HCT116 (cell line): Measurements from ENCODE around the gene RIN1. TPM values are rescaled to one million over a fixed set of nuclear protein-coding genes. Genes with fewer than 3 reads are reported as not detected.

Experiments used
- ATAC-seq: fragments of 200-7000 bp; cut with Tn5 transposase; 2 replicates; pipeline ENCODE4 v1.9.1; 2020; ENCODE audit warnings: mild to moderate bottlenecking, moderate library complexity
- BruUV-seq: library from RNA; stranded (reverse); fragments of 400-500 nt; replicated peaks from 2 replicates; lab custom pipeline; 2021; lab: Mats Ljungman, UMichigan
- CTCF ChIA-PET: fragments of 300-600 bp; sonication (Branson Sonifier 250); formaldehyde crosslinking; loops from one replicate; lab custom pipeline; 2021; ENCODE audit warnings: antibody characterized with exemption; lab: Charles Lee
- POLR2A ChIA-PET: fragments of 300-600, 350-600 bp; sonication (Branson Sonifier 250); formaldehyde crosslinking; loops from one replicate; lab custom pipeline; 2021; ENCODE audit warnings: antibody characterized with exemption; lab: Charles Lee
- RAD21 ChIA-PET, 2 experiments: fragments of 300-600 bp; sonication (Branson Sonifier 250); formaldehyde crosslinking; loops; one replicate each; lab custom pipeline; 2023; ENCODE audit warnings: low total read pairs in 2 of 2; ENCODE audit not compliant: uncharacterized antibody in 2 of 2, unreplicated experiment in 2 of 2, low non-redundant PET in 1 of 2; lab: Charles Lee
- DNase-seq: peaks from one replicate; pipeline ENCODE4 v3.0.0-alpha.2; 2010; ENCODE audit warnings: low read depth, low spot score
- H2AFZ ChIP-seq: fragments of 200-600 bp; shearing (Covaris generic), sonication (generic); 2 replicates; pipeline ENCODE4 v1.6.1; 2017; ENCODE audit warnings: low read depth, mixed run types, mixed read lengths, antibody characterized with exemption, low read length; ENCODE audit not compliant: poor library complexity, severe bottlenecking
- H3K27ac ChIP-seq: 2 replicates; pipeline ENCODE4 v1.5.1; 2012; ENCODE audit warnings: low read depth, low read length
- H3K27me3 ChIP-seq: fragments of 200-600 bp; sonication (generic); 2 replicates; pipeline ENCODE4 v1.6.1; 2016; ENCODE audit warnings: mixed run types, low read length, mixed read lengths; ENCODE audit not compliant: insufficient read depth
- H3K36me3 ChIP-seq, 2 experiments: fragments of 200-500 bp in 1 of 2; fragments of 200-600 bp in 1 of 2; sonication (Bioruptor generic) in 1 of 2; sonication (generic) in 1 of 2; 2 replicates each; pipeline versions ENCODE4 v1.5.1 to v1.6.1; 2014 to 2016; ENCODE audit warnings: low read length in 2 of 2, inconsistent platforms in 1 of 2, mixed read lengths in 1 of 2, mixed run types in 1 of 2; ENCODE audit not compliant: insufficient read depth in 2 of 2, control insufficient read depth in 1 of 2
- H3K4me1 ChIP-seq, 2 experiments: fragments of 200-600 bp in 1 of 2; sonication (generic) in 1 of 2; 2 replicates each; pipeline versions ENCODE4 v1.5.1 to v1.6.1; 2012 to 2017; ENCODE audit warnings: low read length in 2 of 2, inconsistent platforms in 1 of 2, mild to moderate bottlenecking in 1 of 2, mixed read lengths in 1 of 2, mixed run types in 1 of 2, moderate library complexity in 1 of 2; ENCODE audit not compliant: insufficient read depth in 2 of 2, control insufficient read depth in 1 of 2
- H3K4me2 ChIP-seq: fragments of 200-600 bp; sonication (generic); 2 replicates; pipeline ENCODE4 v1.6.1; 2017; ENCODE audit warnings: mixed run types, low read length, mixed read lengths
- H3K4me3 ChIP-seq, 2 experiments: fragments of 200-600 bp in 1 of 2; sonication (generic) in 1 of 2; replicated peaks in 1 of 2; 2 replicates each; pipeline ENCODE4 v1.5.1; 2011 to 2016; ENCODE audit warnings: low read length in 2 of 2, control low read depth in 1 of 2, low read depth in 1 of 2, mild to moderate bottlenecking in 1 of 2, mixed read lengths in 1 of 2, mixed run types in 1 of 2
- H3K79me2 ChIP-seq: fragments of 200-600 bp; sonication (generic); 2 replicates; pipeline ENCODE4 v1.6.1; 2017; ENCODE audit warnings: mild to moderate bottlenecking, mixed run types, low read length, moderate library complexity, mixed read lengths; ENCODE audit not compliant: insufficient read depth
- H3K9ac ChIP-seq: fragments of 200-600 bp; sonication (generic); 2 replicates; pipeline ENCODE4 v1.6.1; 2016; ENCODE audit warnings: low read length, mixed read lengths
- H3K9me2 ChIP-seq: fragments of 200-600 bp; sonication (generic), shearing (Covaris generic); 2 replicates; pipeline ENCODE4 v1.6.1; 2017; ENCODE audit warnings: mixed run types, mild to moderate bottlenecking, moderate library complexity; ENCODE audit not compliant: insufficient read depth
- H3K9me3 ChIP-seq, 2 experiments: fragments of 200-500 bp in 1 of 2; fragments of 200-600 bp in 1 of 2; sonication (Bioruptor generic) in 1 of 2; sonication (generic) in 1 of 2; 2 replicates each; pipeline ENCODE4 v1.6.1; 2014 to 2017; ENCODE audit warnings: low read length in 2 of 2, mixed read lengths in 2 of 2, inconsistent platforms in 1 of 2, low read depth in 1 of 2, mild to moderate bottlenecking in 1 of 2, mixed run types in 1 of 2, moderate library complexity in 1 of 2; ENCODE audit not compliant: control insufficient read depth in 1 of 2, insufficient read depth in 1 of 2
- H4K20me1 ChIP-seq: fragments of 200-600 bp; sonication (generic), shearing (Covaris generic); 2 replicates; pipeline ENCODE4 v1.6.1; 2017; ENCODE audit warnings: mixed run types, mild to moderate bottlenecking, moderate library complexity; ENCODE audit not compliant: insufficient read depth
- ATF3 ChIP-seq: IDR thresholded peaks from 2 replicates; pipeline ENCODE4 v1.6.1; 2012
- ELF1 ChIP-seq: IDR thresholded peaks from 2 replicates; pipeline ENCODE4 v1.6.1; 2012; ENCODE audit warnings: low read depth, borderline replicate concordance
- EZH2phosphoT487 ChIP-seq: fragments of 200-600 bp; IDR thresholded peaks from 2 replicates; pipeline ENCODE4 v1.6.1; 2018; ENCODE audit warnings: antibody characterized with exemption, borderline replicate concordance
- FOSL1 ChIP-seq: IDR thresholded peaks from 2 replicates; pipeline ENCODE4 v1.6.1; 2012; ENCODE audit warnings: low read depth
- POLR2AphosphoS5 ChIP-seq: IDR thresholded peaks from 2 replicates; pipeline ENCODE4 v1.6.1; 2011; ENCODE audit warnings: mild to moderate bottlenecking, low read depth, low read length, moderate library complexity
- RAD21 ChIP-seq: IDR thresholded peaks from 2 replicates; pipeline ENCODE4 v1.6.1; 2012; ENCODE audit warnings: low read depth, mild to moderate bottlenecking
- SIN3A ChIP-seq: IDR thresholded peaks from 2 replicates; pipeline ENCODE4 v1.6.1; 2012; ENCODE audit warnings: low read depth
- SP1 ChIP-seq: IDR thresholded peaks from 2 replicates; pipeline ENCODE4 v1.6.1; 2012; ENCODE audit warnings: low read depth
- SRF ChIP-seq: IDR thresholded peaks from 2 replicates; pipeline ENCODE4 v1.6.1; 2012; ENCODE audit warnings: low read depth
- TCF7L2 ChIP-seq: IDR thresholded peaks from 2 replicates; pipeline ENCODE4 v1.7.0; 2011; ENCODE audit warnings: borderline replicate concordance, inconsistent platforms; ENCODE audit not compliant: insufficient read depth, insufficient read length; ENCODE audit errors: extremely low read depth
- ZNF274 ChIP-seq: fragments of 200-500 bp; sonication (Bioruptor generic); IDR thresholded peaks from 2 replicates; pipeline ENCODE4 v1.6.1; 2014; ENCODE audit warnings: mild to moderate bottlenecking, low read depth, low read length, inconsistent platforms
- intact Hi-C: fragments of 100-400 bp; cut with micrococcal nuclease; formaldehyde crosslinking; loops from 2 replicates; pipeline ENCODE4 v1.10.0; 2022
- total RNA-seq: library from RNA; stranded (reverse); gene quantifications from one replicate; pipeline ENCODE4 v1.2.1, GENCODE V29; 2021; ENCODE audit not compliant: unreplicated experiment

RIN1 gene
- total RNA-seq, 1 experiment from 2014 or later, result 38.7 TPM

- TF ChIP-seq RAD21 (no peak), POLR2AphosphoS5 (no peak), SIN3A (no peak), SP1 (no peak), EZH2phosphoT487 (no peak), SRF (no peak), ATF3 (no peak), ZNF274 (no peak), TCF7L2 (no peak)
These were observed 41.3 kb downstream of the RIN1 start (continued) for GRCh38 chr11:66294626-66295620.

GRCh38 chr11:66293777-66294625 lies 42.2 kb downstream of the RIN1 start:
- no peaks in the 10 kb centered on the region for H3K36me3 ChIP-seq
- intact Hi-C loops, result no loop called here
- no peaks in the 10 kb centered on the region for H3K9me2 ChIP-seq
- ChIA-PET POLR2A (no interaction called here), CTCF (no interaction called here), RAD21 (no interaction called here)
- no peak overlapping the region for H2AFZ ChIP-seq
- H3K4me1 ChIP-seq, result peaks cover 18 to 36% of the 10 kb centered on the region in 2 experiments
- no peak overlapping the region for H3K9ac ChIP-seq
- DNase-seq, result no peak
- no peaks in the 10 kb centered on the region for H3K79me2 ChIP-seq
- H3K27me3 ChIP-seq, result no peaks in the 10 kb centered on the region
- BruUV-seq, result no TSS peak
- TF ChIP-seq FOSL1, result no peak
- no peak for TF ChIP-seq SIN3A
- no peak for TF ChIP-seq ELF1
- no peak overlapping the region for H3K27ac ChIP-seq
- no peak overlapping the region for H3K4me3 ChIP-seq
- no peak overlapping the region for H3K4me2 ChIP-seq
- no peaks in the 10 kb centered on the region for H4K20me1 ChIP-seq
- ATAC-seq, result no peak
- no peaks in the 10 kb centered on the region for H3K9me3 ChIP-seq
